Heart right ventricle (tissue), 16 donors: ENCODE results near the gene RGR. TPM values are rescaled to one million over a fixed set of nuclear protein-coding genes. Genes with fewer than 3 reads are reported as not detected.

Source experiments
- ATAC-seq, 8 donors: fragments of 200-7000 bp; cut with Tn5 transposase; one replicate each; pipeline ENCODE4 v1.9.1; 2020; ENCODE audit warnings: mild to moderate bottlenecking in 8 of 8, moderate library complexity in 8 of 8, moderate number of reproducible peaks in 1 of 8
- DNase-seq, 2 donors: peaks; one replicate each; pipeline ENCODE4 v3.0.0-alpha.2; 2020
- H3K27ac ChIP-seq, 10 donors: fragments of 200-600 bp; sonication (generic) in 2 of 10; one replicate each; pipeline versions ENCODE4 v1.5.0 to v1.8.0; 2020 to 2022; ENCODE audit warnings: mild to moderate bottlenecking in 3 of 10
- H3K27me3 ChIP-seq, 7 donors: fragments of 200-600 bp; one replicate each; pipeline ENCODE4 v1.8.0; 2021 to 2022; ENCODE audit warnings: mild to moderate bottlenecking in 2 of 7
- H3K36me3 ChIP-seq, 9 donors: fragments of 200-600 bp; sonication (generic) in 1 of 9; one replicate each; pipeline versions ENCODE4 v1.5.0 to v1.8.0; 2020 to 2022; ENCODE audit warnings: mild to moderate bottlenecking in 2 of 9
- H3K4me1 ChIP-seq, 9 donors: fragments of 200-600 bp; sonication (generic) in 1 of 9; one replicate each; pipeline versions ENCODE4 v1.5.0 to v1.8.0; 2020 to 2022; ENCODE audit warnings: mild to moderate bottlenecking in 4 of 9
- H3K4me3 ChIP-seq, 10 donors: fragments of 200-600 bp; sonication (generic) in 2 of 10; one replicate each; pipeline versions ENCODE4 v1.5.0 to v1.8.0; 2020 to 2022; ENCODE audit warnings: mild to moderate bottlenecking in 7 of 10, moderate library complexity in 2 of 10
- H3K9me3 ChIP-seq, 11 donors: fragments of 200-600 bp in 10 of 11; sonication (generic) in 2 of 11; one replicate each; pipeline versions ENCODE4 v1.5.0 to v1.8.0; 2013 to 2022; ENCODE audit warnings: mild to moderate bottlenecking in 2 of 11, control low read depth in 1 of 11, moderate library complexity in 1 of 11
- CTCF ChIP-seq, 9 donors: fragments of 200-600 bp; sonication (generic) in 2 of 9; IDR thresholded peaks; one replicate each; pipeline versions ENCODE4 v1.5.0 to v1.8.0; 2021 to 2022; ENCODE audit warnings: antibody characterized with exemption in 9 of 9, mild to moderate bottlenecking in 5 of 9, moderate library complexity in 1 of 9
- WGBS, 2 donors: extraction: QIAGEN DNeasy Blood & Tissue Kit; methylation state at CpG; one replicate each; pipeline ENCODE4 v1.1.7; 2013; ENCODE audit warnings: inconsistent platforms in 1 of 2; 5-methylcytosine and 5-hydroxymethylcytosine counted together
- intact Hi-C, 10 donors: fragments of 100-400 bp; cut with DNase I; formaldehyde crosslinking; loops; one replicate each; pipeline versions ENCODE4 v1.11.1 to v1.14.2; 2022
- polyA plus RNA-seq, 2 donors: library from polyadenylated mRNA; stranded (reverse); fragments of 200-250 nt; gene quantifications; one replicate each; pipeline ENCODE4 v1.2.3, GENCODE V29; 2013
- total RNA-seq, 10 donors: library from RNA; stranded (reverse); fragmentation: NEBNext Ultra II Directional in 3 of 10; extraction: Animal tissue kit (Norgen Biotek cat#: 25700) in 3 of 10; gene quantifications; one replicate each; pipeline versions ENCODE4 v1.2.1 to v1.2.4, GENCODE V29; 2021 to 2023
- donor health status: Arrhythmogenic right ventricular cardiomyopathy.
- donor health status: ischemic (EF 13 %, LVEDD 7.1; RV severe dilation, severe dysfunction).
- donor health status: healthy with polysubstance abuse.
- donor health status: DM: no; HTN: yes; CAD: no.
- donor health status: DM: no; HTN: no; CAD: no.
- donor health status: ischemic (EF 25% LVEDD 6.9; RV normal size, moderate dysfunction).
- donor health status: ischemic (EF 25% LVEDD 5.7; RV mildly dilated, moderate dysfunction).
- donor health status: healthy.
- donor health status: DM: yes; HTN: yes; CAD: no.
- donor health status: Ischemic cardiomyopathy.
- donor health status: ischemic (EF 35%, LVEDD 5.7; RV mildly dilated, moderate dysfunction).
- donor health status: nonischemic (EF 11% LVEDD 7.7; RV severe dilation, severe dysfunction).
- donor health status: DM: yes; HTN: yes; CAD: no.
- donor health status: PGD.
- donor health status: ischemic (EF 29% LVEDD 5.4; RV normal size, mild dysfunction).
- donor health status: nonischemic (EF 23%, LVEDD 6.1; RV moderate dilation, normal function).

RGR gene
- total and polyA plus RNA-seq, 12 donors: 0.13 to 4.0 (median 0.53) TPM; not detected in 5

GRCh38 chr10:84257343-84258020 is 12.6 kb downstream of the RGR start:
- Histone ChIP-seq H3K36me3 (no peaks in the 10 kb centered on the region), H3K9me3 (no peaks in the 10 kb centered on the region), H3K27me3 (peaks cover 0 to 41% (median 18%) of the 10 kb centered on the region in 7 donors), H3K4me1 (peaks cover 0 to 9% (median 0%) of the 10 kb centered on the region in 9 donors), H3K4me3 (no peak overlapping the region), H3K27ac (no peak overlapping the region)
- no peak for ATAC-seq
- no peak for TF ChIP-seq CTCF (IDR thresholded peaks at IDR 0.05)
- DNase-seq: no peak
- 75 to 78% methylated on average over 15 of the region's 15 CpGs for WGBS, 2 donors
- intact Hi-C loops: loop anchor here in 1 of 10 donors (5.0 kb wide), 1 partner anchor 110 kb away; no protein-coding TSS in a partner anchor

- H3K4me1 ChIP-seq: peaks cover 0 to 9% (median 0%) of the 10 kb centered on the region in 9 donors
- no peak overlapping the region for H3K4me3 ChIP-seq
- peaks cover 0 to 40% (median 20%) of the 10 kb centered on the region in 7 donors for H3K27me3 ChIP-seq
- peak in 1 of 8 donors; percentile 36 for ATAC-seq
- DNase-seq: no peak
- H3K36me3 ChIP-seq: no peaks in the 10 kb centered on the region
- TF ChIP-seq CTCF (IDR thresholded peaks at IDR 0.05): no peak
- H3K27ac ChIP-seq: no peak overlapping the region
- 87% methylated on average over 7 of the region's 7 CpGs for WGBS, 2 donors
- no peaks in the 10 kb centered on the region for H3K9me3 ChIP-seq
- intact Hi-C loops: loop anchor here in 1 of 10 donors (5.0 kb wide), 1 partner anchor 111 kb away; no protein-coding TSS in a partner anchor
Measured at GRCh38 chr10:84258034-84258695, 13.3 kb downstream of the RGR start.

GRCh38 chr10:84261236-84261915 is 16.5 kb downstream of the RGR start:
- ATAC-seq (no peak), DNase-seq (no peak)
- no peaks in the 10 kb centered on the region for H3K9me3 ChIP-seq
- intact Hi-C loops: loop anchor here in 4 of 10 donors (5.0 to 10.0 kb wide), 3 partner anchors 113 to 281 kb away; no protein-coding TSS in a partner anchor
- H3K27me3 ChIP-seq: peaks cover 0 to 43% (median 27%) of the 10 kb centered on the region in 7 donors
- peaks cover 0 to 13% (median 0%) of the 10 kb centered on the region in 9 donors for H3K4me1 ChIP-seq
- H3K36me3 ChIP-seq: no peaks in the 10 kb centered on the region
- no peak overlapping the region for H3K27ac ChIP-seq
- WGBS, 2 donors: 83 to 90% methylated on average over 7 of the region's 7 CpGs
- no peak for TF ChIP-seq CTCF (IDR thresholded peaks at IDR 0.05)
- no peak overlapping the region for H3K4me3 ChIP-seq
